ENCODE results near the gene CHMP3. TPM values are rescaled to one million over a fixed set of nuclear protein-coding genes. Genes with fewer than 3 reads are reported as not detected.

Gene CHMP3
- total RNA-seq, 1 experiment from 2014 or later = 129 TPM

DNA sequence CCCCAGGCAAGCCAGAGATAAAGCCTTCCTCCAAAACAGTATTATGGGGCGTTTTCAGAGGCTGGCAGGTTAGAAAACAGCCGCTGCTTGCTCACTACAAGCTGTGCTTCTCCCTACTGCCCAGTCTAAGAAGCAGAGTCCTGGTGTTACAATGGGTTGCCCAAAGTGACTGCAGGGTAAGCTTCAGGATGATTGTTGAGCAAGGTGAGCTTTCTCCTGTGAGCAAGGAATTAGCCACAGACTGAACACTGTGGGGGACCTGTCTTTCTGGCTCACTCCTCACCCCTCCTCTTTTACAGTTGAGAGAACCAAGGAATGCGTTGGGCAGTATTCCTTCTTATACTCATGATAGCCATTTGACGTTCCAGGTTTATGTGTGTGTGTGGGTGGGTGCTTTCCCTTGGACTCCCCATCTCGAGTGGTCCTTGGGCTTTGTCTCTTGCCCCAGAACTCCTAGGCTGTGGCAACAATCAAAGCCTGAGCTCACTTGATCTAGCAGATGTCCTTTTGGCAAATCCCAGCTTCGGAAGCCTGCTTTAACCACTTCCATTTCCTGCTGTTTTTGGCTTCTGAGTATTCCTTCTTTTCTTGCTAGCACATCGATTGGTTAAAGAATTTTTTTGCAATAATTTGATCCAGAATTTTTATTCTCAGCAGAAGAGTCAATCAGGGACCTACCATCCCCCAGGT, 74.5 kb downstream of the CHMP3 start:
- intact Hi-C loops (cut with micrococcal nuclease; ENCODE audit: unreplicated experiment) (no loop called here), in situ Hi-C loops (cut with HindIII; ENCODE audit: low pct_unique_long_range_greater_than_20kb, low sequenced_read_pairs) (no loop called here)
- no peak overlapping the region for H3K27ac ChIP-seq (ENCODE audit: low read length)
- DNase-seq (ENCODE audit: low read depth, low spot score) (no peak), ATAC-seq (no peak)
- BruUV-seq (replicated peaks) = no TSS peak
- H3K27me3 ChIP-seq (ENCODE audit: control insufficient read depth, insufficient read depth, low read length) = no peaks in the 10 kb centered on the region
- ChIA-PET CTCF (no interaction called here), POLR2A (no interaction called here)
- peaks cover 2% of the 10 kb centered on the region; the same call in 1 of the 2 replicates for H3K4me1 ChIP-seq (ENCODE audit: control insufficient read depth, insufficient read depth, low read length)
- H3K4me3 ChIP-seq (ENCODE audit: low read depth in 2 of 2, low read length in 2 of 2) = no peak overlapping the region
- peaks cover 48% of the 10 kb centered on the region for H3K36me3 ChIP-seq (ENCODE audit: control insufficient read depth, insufficient read depth, low read length)
- TF ChIP-seq POLR2AphosphoS5 (IDR thresholded peaks at IDR 0.05; ENCODE audit: low read depth, low read length) (no peak), TCF7L2 (IDR thresholded peaks at IDR 0.05; ENCODE audit: low read depth, low read length) (no peak), SIN3A (IDR thresholded peaks at IDR 0.05; ENCODE audit: borderline replicate concordance, insufficient read depth, low read depth, low read length) (no peak)
- TF ChIP-seq, protein P1, sequence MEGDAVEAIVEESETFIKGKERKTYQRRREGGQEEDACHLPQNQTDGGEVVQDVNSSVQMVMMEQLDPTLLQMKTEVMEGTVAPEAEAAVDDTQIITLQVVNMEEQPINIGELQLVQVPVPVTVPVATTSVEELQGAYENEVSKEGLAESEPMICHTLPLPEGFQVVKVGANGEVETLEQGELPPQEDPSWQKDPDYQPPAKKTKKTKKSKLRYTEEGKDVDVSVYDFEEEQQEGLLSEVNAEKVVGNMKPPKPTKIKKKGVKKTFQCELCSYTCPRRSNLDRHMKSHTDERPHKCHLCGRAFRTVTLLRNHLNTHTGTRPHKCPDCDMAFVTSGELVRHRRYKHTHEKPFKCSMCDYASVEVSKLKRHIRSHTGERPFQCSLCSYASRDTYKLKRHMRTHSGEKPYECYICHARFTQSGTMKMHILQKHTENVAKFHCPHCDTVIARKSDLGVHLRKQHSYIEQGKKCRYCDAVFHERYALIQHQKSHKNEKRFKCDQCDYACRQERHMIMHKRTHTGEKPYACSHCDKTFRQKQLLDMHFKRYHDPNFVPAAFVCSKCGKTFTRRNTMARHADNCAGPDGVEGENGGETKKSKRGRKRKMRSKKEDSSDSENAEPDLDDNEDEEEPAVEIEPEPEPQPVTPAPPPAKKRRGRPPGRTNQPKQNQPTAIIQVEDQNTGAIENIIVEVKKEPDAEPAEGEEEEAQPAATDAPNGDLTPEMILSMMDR (IDR thresholded peaks at IDR 0.05) = no peak
- TF ChIP-seq, protein P2, sequence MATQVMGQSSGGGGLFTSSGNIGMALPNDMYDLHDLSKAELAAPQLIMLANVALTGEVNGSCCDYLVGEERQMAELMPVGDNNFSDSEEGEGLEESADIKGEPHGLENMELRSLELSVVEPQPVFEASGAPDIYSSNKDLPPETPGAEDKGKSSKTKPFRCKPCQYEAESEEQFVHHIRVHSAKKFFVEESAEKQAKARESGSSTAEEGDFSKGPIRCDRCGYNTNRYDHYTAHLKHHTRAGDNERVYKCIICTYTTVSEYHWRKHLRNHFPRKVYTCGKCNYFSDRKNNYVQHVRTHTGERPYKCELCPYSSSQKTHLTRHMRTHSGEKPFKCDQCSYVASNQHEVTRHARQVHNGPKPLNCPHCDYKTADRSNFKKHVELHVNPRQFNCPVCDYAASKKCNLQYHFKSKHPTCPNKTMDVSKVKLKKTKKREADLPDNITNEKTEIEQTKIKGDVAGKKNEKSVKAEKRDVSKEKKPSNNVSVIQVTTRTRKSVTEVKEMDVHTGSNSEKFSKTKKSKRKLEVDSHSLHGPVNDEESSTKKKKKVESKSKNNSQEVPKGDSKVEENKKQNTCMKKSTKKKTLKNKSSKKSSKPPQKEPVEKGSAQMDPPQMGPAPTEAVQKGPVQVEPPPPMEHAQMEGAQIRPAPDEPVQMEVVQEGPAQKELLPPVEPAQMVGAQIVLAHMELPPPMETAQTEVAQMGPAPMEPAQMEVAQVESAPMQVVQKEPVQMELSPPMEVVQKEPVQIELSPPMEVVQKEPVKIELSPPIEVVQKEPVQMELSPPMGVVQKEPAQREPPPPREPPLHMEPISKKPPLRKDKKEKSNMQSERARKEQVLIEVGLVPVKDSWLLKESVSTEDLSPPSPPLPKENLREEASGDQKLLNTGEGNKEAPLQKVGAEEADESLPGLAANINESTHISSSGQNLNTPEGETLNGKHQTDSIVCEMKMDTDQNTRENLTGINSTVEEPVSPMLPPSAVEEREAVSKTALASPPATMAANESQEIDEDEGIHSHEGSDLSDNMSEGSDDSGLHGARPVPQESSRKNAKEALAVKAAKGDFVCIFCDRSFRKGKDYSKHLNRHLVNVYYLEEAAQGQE (IDR thresholded peaks at IDR 0.05; ENCODE audit: insufficient read depth in 1 of 2, low read depth in 2 of 2, low read length in 1 of 2) = no peak
- no peaks in the 10 kb centered on the region for H3K9me3 ChIP-seq (ENCODE audit: control insufficient read depth, insufficient read depth, low read depth, low read length)

DNA sequence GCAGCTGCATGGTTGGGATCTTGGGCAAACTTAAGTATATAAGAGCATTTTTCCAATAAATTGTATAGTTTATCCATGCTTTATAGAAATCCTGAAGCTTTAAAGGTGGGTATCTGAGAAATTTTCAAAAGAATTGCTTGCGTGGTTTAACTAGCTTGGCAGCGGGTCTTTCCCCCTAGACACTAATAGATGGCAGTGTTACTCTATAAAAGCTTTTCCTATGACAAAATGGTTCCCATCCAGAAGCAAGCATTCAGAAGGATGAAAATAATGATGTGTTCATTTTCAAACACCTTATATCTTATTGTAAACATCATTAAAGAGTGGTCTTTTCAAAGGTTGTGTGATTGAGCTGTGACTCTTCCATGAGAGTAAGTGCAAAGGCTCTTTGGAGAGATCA, 76.2 kb downstream of the CHMP3 start:
- no TSS peak for BruUV-seq (replicated peaks)
- CTCF ChIA-PET = interaction anchor here (0.7 to 1.3 kb wide), 2 partner anchors 51 to 90 kb away, joined by 3 to 5 read pairs; no protein-coding TSS in a partner anchor
- Histone ChIP-seq H3K36me3 (ENCODE audit: control insufficient read depth, insufficient read depth, low read length) (peaks cover 50% of the 10 kb centered on the region), H3K4me3 (ENCODE audit: low read depth in 2 of 2, low read length in 2 of 2) (no peak overlapping the region), H3K27ac (ENCODE audit: low read length) (no peak overlapping the region), H3K27me3 (ENCODE audit: control insufficient read depth, insufficient read depth, low read length) (no peaks in the 10 kb centered on the region), H3K4me1 (ENCODE audit: control insufficient read depth, insufficient read depth, low read length) (no peaks in the 10 kb centered on the region), H3K9me3 (ENCODE audit: control insufficient read depth, insufficient read depth, low read depth, low read length) (no peaks in the 10 kb centered on the region)
- in situ Hi-C loops (cut with HindIII; ENCODE audit: low pct_unique_long_range_greater_than_20kb, low sequenced_read_pairs) (no loop called here), intact Hi-C loops (cut with micrococcal nuclease; ENCODE audit: unreplicated experiment) (no loop called here)
- TF ChIP-seq, protein P1 (IDR thresholded peaks at IDR 0.05) = peak; percentile 23; the same call in 1 of the 2 replicates
- no peak for TF ChIP-seq TCF7L2 (IDR thresholded peaks at IDR 0.05; ENCODE audit: low read depth, low read length)
- TF ChIP-seq, protein P2 (IDR thresholded peaks at IDR 0.05; ENCODE audit: insufficient read depth in 1 of 2, low read depth in 2 of 2, low read length in 1 of 2) = no peak
- TF ChIP-seq SIN3A (IDR thresholded peaks at IDR 0.05; ENCODE audit: borderline replicate concordance, insufficient read depth, low read depth, low read length) = no peak
- no peak for TF ChIP-seq POLR2AphosphoS5 (IDR thresholded peaks at IDR 0.05; ENCODE audit: low read depth, low read length)
- POLR2A ChIA-PET = no interaction called here
- ATAC-seq (no peak), DNase-seq (ENCODE audit: low read depth, low spot score) (no peak)

All from Panc1 (cell line).